GM19328 (cell line): Measurements from ENCODE around the gene TMEM140.

Experiments used
- ATAC-seq: cut with Tn5 transposase; IDR thresholded peaks from one replicate; pipeline ENCODE4 v1.9.1; 2021; ENCODE audit warnings: mild to moderate bottlenecking, moderate library complexity; ENCODE audit not compliant: unreplicated experiment

TMEM140 gene

DNA sequence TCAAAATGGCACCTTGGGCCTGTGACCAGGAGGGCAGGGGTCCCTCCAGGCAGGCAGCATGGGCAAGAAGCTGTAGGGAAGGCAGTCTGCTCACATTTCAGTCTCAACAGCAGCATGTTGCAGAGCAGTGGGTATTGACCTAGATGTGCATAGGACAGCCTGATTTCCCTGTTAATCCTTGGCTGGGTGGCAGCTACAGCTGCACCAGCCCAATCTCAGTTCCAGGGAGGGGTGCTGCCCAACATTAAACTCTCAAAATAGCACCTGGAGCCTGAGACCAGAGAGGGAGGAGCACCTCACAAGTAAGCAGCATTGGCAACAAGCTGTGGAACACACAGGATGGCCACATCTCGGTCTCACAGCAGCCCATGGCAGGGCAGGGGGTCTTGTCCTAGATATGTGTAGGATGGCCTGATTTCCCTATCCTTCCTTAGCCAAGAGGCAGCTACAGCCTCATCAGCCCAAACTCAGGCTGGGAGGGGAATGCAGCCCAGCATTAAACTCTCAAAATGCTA is 10.3 kb downstream of the TMEM140 start:
- no peak for ATAC-seq

DNA sequence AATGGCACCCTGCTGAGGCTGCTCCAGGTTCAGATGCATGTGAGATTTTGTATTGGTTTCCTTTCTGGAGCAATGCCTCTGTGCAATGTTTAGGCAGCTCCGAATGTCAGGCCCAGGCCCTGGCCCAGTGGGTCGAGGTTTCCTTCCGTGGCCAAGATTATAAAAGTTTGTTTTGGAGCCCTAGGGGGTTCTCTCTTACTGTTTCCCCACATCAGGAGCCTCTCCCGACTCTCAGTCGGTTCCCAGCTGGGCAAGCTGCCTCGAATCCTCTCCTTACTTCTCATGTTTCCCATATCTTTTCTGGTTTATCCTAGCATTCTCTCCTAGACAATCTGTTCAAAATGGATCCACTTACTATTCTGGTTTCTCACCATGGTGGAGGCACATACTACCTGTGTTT is 11.0 kb downstream of the TMEM140 start:
- ATAC-seq = no peak

DNA sequence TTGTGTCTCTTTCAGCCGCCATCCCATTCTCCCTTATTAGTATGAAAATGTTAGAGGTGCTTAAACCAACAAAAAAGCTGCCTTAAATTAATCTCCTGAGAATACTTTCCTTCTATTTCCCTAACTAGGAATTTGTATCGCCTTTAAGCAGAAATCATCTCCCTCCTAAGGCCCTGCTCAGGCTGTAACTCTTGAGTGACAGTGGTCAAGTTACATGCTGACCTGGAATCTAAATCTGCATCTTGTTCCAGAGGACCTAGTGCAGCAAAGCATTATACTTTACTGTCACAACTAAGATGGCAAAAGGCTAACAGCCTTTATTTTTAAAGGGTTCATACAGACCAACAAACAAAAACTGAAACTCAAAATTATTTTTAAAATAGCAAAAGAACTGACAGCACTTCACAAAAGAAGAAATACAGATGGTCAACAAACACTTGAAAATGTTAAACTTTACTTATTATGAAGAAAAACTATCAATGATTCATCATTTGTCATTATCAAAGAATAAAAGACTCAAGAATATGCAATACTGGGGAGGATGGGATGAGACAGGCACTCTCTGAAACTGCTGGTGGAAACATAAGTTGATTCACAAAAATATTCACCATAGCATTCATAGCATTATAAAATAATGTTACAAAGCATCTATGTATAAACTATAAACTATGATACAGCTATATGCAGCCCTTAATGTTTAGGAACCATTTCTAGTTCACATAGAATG is 11.7 kb downstream of the TMEM140 start:
- no peak for ATAC-seq

DNA sequence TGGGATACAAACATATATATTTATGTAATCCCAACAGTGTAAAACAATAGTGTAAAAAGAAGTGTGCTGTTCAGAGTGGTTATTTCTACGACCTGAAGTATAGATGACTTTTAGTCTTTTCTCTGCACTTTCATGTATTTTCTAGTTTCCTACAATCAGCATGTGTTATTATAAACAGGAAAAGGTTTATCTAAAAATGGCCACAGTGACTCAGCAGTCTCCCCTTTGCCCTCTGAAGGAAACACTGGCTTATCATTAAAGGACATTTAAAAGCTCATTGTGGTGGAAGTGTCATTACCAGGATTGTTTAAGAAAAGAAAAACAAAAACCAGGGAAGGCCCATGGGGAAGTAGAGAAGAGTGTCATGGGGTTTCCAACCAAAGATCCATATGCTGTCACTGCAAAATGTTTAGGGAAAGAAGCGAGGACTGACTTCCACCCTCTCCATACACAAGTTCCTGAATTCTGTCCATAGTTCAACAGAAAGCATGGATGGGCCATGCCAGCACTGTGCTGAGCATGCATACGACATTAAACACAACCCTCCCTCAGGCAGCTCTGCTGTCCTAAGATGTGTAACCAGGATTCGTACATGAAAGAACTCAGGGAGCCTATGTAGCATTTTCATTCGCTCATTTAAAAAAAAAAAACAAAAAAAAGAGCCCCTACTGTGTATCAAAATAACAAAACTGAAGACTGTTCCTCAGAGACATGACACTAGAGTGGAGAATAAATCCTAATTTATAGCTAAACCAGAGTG is 12.4 kb downstream of the TMEM140 start:
- ATAC-seq = no peak

DNA sequence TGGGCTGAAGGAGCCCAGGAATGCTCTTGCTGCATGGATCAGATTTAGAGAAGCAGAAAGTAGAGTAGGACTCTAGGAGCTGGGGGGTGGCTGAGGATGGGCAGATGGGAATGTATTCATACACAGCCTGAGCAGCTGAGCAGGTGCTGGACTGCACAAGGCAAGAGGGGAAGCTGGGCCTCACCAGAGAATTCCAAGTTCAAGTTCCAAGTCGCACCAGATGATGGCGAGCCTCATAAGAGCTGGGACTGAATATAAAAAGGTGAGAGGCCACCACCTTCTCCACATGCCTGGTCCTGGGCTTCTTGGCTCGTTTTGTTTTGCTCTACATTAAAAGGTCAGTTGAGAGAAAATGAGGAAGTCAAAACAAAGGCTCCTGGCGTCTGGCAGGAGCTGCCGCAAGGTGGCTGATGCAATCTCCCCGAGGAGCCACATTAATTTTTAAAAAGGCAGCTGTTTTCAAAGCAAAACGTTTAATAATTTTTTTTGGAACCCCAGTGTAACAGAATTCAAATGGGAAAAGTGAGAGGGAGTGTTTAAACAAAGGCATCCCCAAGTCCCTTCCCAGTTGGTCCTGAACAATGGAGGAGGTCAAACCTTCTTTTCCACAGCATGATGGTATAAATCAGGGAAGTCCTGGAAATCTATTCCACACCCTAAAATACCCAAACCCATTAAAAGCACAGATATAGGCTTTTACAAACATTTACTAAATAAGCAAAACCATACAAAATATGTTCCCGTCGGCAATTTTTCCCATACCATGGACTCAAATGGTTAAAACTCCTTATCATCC is 13.2 kb downstream of the TMEM140 start:
- no peak for ATAC-seq

DNA sequence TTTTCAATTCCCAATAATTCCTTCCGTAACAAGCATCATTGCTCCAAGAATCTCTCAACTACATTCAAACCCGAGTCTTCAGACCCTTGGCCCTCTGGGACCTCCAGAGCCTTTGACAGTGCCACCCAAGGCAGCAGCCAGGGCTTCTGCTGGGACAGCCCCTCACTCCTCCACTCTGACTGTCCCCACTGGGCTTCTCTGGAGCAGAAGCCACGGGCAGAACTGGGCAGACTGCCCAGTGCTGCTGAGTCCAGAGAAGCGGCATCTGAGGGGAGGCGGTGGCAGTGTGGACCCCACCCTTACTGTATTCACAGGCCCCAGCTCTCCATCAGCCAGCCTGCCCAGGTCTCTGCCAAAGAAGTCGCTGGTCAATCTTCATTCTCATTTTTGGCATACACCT is 13.8 kb downstream of the TMEM140 start:
- no peak for ATAC-seq

DNA sequence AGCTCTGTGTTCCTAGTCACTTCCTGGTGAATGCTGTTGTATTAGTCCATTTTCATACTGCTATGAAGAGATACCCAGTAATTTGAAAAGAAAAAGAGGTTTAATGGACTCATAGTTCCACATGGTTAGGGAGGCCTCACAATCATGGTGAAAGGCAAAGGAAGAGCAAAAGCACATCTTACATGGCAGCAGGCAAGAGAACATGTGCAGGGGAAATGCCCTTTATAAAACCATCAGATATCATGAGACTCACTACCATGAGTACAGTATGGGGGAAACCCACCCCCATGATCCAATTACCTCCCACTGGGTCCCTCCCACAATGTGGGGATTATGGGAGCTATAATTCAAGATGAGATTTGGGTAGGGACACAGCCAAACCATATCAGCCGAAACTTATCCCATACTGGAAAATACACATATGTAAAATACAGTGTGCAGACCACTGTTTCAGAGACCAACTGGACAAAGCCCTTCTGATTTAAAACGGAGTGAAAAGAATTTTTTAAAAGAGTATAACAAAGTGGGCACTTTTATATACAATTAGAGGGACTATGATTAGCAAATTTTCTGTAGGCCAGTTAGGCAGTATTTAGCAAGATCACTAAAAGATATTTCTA is 14.6 kb downstream of the TMEM140 start:
- ATAC-seq = no peak

DNA sequence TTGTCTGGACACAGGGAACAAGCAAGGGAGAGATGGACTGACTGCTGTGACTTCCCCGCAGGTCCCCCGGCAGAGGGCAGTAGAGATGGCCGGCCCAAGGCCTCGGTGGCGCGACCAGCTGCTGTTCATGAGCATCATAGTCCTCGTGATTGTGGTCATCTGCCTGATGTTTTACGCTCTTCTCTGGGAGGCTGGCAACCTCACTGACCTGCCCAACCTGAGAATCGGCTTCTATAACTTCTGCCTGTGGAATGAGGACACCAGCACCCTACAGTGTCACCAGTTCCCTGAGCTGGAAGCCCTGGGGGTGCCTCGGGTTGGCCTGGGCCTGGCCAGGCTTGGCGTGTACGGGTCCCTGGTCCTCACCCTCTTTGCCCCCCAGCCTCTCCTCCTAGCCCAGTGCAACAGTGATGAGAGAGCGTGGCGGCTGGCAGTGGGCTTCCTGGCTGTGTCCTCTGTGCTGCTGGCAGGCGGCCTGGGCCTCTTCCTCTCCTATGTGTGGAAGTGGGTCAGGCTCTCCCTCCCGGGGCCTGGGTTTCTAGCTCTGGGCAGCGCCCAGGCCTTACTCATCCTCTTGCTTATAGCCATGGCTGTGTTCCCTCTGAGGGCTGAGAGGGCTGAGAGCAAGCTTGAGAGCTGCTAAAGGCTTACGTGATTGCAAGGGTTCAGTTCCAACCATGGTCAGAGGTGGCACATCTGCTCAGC is 16.6 kb downstream of the TMEM140 start:
- ATAC-seq = no peak

DNA sequence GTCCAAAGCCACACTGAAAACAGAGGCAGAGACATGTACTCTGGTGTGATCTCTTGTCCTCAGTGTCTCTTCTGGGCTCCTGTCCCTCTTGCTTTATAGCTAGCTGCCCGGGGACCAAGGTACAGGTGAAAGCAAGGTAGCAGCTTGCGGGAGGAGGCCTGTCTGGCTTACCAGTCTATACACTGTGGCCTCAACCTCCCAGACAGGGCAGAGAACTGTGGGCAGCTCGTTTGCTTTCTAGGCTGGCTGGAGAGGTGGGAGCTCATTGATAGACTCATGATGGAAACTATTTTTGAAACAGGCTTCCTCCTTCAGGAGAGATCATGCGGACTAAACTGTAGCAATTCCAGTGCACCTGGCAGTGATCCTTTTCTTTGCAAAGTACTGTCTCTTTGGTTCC is 18.0 kb downstream of the TMEM140 start:
- no peak for ATAC-seq

DNA sequence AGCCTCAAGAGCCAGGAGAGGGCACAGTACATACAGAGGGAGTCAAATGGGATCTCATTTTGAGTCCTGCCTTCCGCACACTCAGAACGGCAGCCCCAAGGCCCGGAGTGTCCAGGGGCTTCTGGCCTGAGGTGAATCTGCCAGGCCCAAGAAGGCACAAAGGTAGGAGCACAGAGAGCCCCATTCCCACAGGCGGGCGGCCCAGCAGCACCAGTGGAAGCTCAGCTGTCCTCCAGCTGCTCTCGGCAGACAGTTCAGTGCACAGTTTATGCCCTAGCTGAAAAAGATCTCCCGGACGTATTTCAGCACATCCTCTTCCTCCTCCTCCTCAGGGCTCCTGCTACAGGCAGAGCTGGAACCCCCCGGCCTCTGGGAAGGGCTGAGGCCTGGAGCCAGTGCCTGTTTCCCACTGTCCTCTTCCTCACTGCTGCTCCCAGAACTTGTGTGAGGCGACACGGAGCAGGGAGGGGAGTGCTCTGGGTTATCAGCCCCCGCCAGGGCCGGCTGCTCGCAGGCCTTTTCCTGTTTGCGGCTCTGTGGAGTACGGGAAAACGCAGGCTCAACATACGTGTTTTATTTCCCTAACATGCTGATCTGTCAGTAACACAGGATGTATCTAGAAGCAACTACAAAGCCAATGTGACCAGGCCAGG is 18.6 kb downstream of the TMEM140 start:
- no peak for ATAC-seq

DNA sequence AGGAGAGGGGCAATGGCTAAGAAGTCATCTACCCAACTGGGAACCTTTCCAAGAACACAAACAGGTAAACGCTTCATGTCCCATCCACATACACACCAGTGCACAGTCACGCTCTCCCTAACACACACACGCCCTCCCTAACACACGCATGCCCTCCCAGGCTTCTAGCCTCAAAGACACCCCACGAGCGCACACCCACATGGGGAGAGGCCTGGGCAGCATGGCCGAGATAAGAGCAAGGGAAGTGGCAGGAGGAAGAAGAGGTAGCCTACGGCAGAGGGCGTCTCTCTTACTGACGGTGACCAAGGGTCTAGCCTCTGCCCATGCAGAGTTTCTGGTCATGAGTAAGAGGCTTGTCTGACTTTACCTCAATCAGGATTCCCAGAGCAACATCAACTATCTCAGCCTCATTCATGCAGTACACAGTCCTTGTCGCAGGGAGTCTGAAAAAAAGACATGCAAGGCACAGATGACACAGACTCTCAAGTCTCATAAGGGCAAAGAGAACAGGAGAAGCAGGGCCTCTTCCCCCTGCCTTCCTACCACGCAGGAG is 19.6 kb downstream of the TMEM140 start:
- no peak for ATAC-seq

DNA sequence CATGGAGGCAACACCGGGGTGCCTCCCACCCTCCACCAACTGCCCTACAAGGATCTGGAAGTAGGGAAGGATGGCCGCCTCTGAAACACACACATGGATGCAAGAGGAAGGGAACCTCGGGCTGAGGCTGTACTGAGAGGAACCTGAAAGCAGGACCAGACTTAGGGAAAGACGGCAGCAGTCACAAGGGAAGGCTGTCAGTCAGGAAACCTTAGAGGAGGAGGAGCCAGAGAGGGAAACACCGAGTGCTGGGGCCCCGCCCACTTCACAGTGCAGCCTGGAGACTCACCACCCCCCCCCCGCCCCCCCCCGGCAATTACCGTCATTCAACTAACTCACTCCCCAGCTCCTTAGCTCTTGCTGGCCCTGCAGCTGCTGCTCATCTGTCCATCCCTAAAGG is 20.1 kb downstream of the TMEM140 start:
- no peak for ATAC-seq

DNA sequence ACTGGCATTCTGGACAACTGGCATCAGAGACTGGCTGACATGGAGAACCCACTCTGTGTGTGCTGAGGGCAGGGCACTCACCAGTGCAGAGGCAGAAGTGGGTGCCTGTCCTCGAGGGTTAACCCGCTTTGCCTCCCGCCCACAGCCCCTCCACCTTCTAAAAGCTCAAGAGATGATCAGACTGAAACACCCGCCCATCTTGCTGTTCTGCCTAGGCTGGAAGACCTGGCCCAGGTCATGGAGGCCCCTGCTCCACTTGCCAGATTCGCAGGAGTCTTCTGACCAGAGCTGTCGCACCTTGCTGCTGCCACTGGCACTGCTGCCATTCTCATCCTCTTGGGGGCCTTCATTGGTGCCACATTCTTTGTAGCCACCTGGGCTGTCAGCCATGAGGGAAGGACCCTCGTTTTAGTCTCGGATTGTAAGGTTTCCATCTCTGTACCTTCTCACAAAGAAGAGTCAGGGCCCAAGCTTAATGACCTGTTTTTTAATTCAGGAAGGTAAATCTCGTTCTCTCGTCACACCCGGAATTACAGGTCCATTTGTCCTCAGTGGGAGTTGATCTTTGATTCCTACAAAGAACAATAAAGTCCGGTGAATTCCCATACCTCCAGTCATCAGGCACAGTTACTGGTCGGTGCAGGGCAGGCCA is 20.7 kb downstream of the TMEM140 start:
- ATAC-seq = no peak

DNA sequence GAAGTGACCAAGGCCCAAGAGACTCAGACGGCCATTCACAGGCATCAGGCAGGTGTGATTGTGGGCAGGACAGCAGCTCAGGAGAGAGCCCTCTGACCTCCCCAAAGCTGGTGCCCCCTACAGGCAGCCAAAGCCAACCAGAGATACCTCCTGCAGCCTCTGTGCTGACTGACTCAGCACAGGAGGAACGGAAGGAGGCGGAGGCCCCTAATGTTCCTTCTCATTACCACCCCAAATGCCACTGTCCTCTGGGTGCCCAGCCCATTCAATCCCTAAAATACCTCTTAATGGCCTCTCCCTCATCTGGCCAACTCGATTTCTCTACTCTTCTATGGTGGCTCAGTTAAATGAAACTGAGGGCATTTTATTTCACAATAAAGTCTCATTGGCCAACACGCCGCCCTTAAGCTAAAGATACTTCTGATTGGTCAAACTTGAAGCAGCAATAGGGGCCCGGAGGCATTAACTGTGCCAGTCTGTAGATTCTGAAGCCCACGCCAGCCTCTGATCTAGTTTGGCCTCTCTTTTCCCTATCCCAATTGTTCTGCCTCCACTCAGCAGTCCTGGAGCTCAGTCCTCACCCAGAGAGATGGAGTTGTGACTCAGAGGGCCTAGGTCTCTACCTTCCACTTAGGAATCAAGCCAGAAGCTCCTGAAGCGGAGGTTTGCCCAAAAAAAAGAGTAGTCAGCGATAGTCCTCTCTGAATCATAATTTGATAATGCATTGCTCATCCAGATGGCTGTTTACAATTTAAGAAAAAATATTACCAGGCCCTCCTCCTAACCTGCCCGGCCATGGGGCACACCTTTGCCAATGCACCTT is 21.5 kb downstream of the TMEM140 start:
- peak; percentile 41 for ATAC-seq

DNA sequence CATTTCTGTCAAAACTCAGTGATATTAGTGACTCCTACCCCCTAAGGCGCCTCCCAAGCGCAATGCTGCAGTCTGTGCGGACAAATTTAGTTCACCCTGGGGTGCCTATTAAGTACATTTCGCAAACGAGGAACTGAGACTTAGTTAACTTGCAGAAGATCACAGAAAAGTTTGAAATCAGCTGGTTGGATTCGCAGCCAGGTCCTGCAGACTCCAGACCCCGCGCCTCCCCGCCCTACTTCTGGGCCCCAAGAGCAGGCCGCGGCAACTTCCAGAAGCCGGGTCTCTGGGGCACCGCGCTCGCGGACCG is 22.0 kb downstream of the TMEM140 start:
- ATAC-seq = peak; percentile 10

DNA sequence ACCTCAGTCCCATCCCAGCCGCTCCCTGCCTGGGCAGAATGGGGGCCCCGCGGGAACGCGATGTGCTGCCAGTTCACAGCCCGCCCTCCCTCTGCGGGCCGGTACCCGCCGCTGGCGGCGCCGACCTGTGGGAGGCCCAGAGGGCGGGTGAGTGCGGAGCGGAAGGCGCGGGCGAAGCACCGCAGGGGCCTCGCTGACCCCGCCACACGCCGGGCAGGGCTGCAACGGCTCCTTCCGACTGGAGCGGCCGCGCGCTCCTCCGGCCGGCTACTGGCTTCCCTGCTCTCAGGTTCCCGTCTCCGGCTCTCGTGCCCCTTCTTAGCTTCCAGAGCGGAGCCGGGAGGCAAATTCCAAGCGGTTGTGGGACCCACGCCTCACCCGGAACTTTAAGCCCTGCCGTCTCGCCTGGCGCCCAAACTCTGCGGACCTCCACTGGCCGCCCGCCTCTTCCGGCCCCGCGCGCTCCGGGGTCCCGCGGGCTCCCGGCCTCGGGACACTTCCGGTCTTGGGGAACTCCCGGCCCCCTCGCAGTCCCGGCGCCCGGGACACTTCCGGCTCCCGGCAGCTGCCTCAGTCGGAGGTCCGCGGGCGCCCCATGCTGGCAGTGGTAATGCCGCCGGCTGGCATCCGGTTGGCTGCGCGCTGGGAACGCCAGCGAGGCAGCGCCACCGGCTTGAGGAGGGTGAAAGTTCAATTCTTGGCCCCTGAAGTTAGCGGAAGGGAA is 22.6 kb downstream of the TMEM140 start, which contains the start of gene CYREN:
Gene CYREN (minus strand): TSS at position 434 of the 724 bp plus-strand sequence. CDS start 1,785 bp downstream, outside the sequence.
- ATAC-seq = peak; percentile 72

DNA sequence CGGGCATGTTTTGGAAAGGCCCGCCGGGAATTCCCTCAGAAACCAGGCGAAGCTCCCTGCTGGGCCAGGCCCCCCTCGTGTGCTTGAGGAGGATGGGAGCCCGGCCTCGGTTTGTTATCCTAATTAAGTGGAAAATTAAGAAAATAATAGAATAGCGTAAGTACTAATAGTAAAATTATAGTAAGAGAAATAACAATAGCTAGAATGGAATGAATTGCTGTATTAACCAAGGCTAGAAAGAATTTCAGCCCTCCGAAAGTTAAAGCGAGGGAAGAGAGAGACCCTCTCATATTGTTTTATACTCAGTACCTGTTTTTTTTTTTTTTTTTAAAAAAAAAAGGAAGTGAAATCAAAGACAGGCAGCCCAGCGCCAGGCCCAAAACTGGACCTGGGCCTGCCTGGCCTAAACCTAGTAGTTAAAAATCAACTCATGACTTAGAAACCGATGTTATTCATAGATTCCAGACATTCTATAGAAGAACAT is 23.2 kb downstream of the TMEM140 start:
- ATAC-seq = peak; percentile 15
